CD4-positive, alpha-beta T cell treated with Interleukin-2 at 100 ng/mL for 4 hours (primary cell): ENCODE results near the gene OXER1.

Experiments used
- DNase-seq: peaks from one replicate; pipeline ENCODE4 v3.0.0-alpha.2; 2020; ENCODE audit warnings: low spot score

The OXER1 gene

GRCh38 chr2:42764096-42764495 is at the start of gene OXER1:
Gene OXER1 (minus strand): TSS chr2:42764135. CDS start chr2:42764062, 73 bp downstream.
- no peak for DNase-seq

GRCh38 chr2:42812899-42813479 is 49.1 kb upstream of the OXER1 start:
- no peak for DNase-seq

GRCh38 chr2:42810971-42811811 is 47.3 kb upstream of the OXER1 start:
- peak; percentile 41 for DNase-seq

GRCh38 chr2:42810121-42810970 is 46.4 kb upstream of the OXER1 start:
- DNase-seq = peak; percentile 95

GRCh38 chr2:42809819-42810120 is 45.8 kb upstream of the OXER1 start:
- DNase-seq = peak; percentile 64

- no peak for DNase-seq
Observed at GRCh38 chr2:42809131-42809818, 45.3 kb upstream of the OXER1 start.

- DNase-seq = no peak
Observed at GRCh38 chr2:42808301-42808700, 44.4 kb upstream of the OXER1 start.

GRCh38 chr2:42806786-42807185 is 42.9 kb upstream of the OXER1 start:
- DNase-seq = no peak

GRCh38 chr2:42804891-42805290 is 41.0 kb upstream of the OXER1 start:
- DNase-seq = no peak

GRCh38 chr2:42804338-42804737 is 40.4 kb upstream of the OXER1 start:
- no peak for DNase-seq

- DNase-seq = no peak
Observed at GRCh38 chr2:42802150-42802549, 38.2 kb upstream of the OXER1 start.

GRCh38 chr2:42801381-42801780 is 37.4 kb upstream of the OXER1 start:
- DNase-seq = no peak

- no peak for DNase-seq
Observed at GRCh38 chr2:42800981-42801380, 37.0 kb upstream of the OXER1 start.

GRCh38 chr2:42800461-42800962 is 36.6 kb upstream of the OXER1 start:
- DNase-seq = no peak

- no peak for DNase-seq
Observed at GRCh38 chr2:42799881-42800280, 35.9 kb upstream of the OXER1 start.

- no peak for DNase-seq
Observed at GRCh38 chr2:42797281-42797680, 33.3 kb upstream of the OXER1 start.

GRCh38 chr2:42796427-42797248 is 32.7 kb upstream of the OXER1 start:
- DNase-seq = no peak

- no peak for DNase-seq
Observed at GRCh38 chr2:42795841-42796301, 31.9 kb upstream of the OXER1 start.

GRCh38 chr2:42795275-42795674 is 31.3 kb upstream of the OXER1 start:
- no peak for DNase-seq

- DNase-seq = no peak
Observed at GRCh38 chr2:42794271-42795046, 30.5 kb upstream of the OXER1 start.
